ENCODE measurements around the gene BLZF1. TPM values are rescaled to one million over a fixed set of nuclear protein-coding genes. Genes with fewer than 3 reads are reported as not detected.
"Not testable (repeated sequence)": the region's sequence is repeated elsewhere in the genome, so short reads cannot be mapped to it uniquely, and the experiment has no call there.

Gene BLZF1
- polyA plus RNA-seq, 1 donor from 2014 or later: 19.9 TPM

GRCh38 chr1:169392406-169392805, 24.4 kb downstream of the BLZF1 start:
- no peak for TF ChIP-seq MXI1 (conservative IDR thresholded peaks at IDR 0.05; ENCODE audit: poor library complexity, severe bottlenecking)
- TF ChIP-seq, protein P1, sequence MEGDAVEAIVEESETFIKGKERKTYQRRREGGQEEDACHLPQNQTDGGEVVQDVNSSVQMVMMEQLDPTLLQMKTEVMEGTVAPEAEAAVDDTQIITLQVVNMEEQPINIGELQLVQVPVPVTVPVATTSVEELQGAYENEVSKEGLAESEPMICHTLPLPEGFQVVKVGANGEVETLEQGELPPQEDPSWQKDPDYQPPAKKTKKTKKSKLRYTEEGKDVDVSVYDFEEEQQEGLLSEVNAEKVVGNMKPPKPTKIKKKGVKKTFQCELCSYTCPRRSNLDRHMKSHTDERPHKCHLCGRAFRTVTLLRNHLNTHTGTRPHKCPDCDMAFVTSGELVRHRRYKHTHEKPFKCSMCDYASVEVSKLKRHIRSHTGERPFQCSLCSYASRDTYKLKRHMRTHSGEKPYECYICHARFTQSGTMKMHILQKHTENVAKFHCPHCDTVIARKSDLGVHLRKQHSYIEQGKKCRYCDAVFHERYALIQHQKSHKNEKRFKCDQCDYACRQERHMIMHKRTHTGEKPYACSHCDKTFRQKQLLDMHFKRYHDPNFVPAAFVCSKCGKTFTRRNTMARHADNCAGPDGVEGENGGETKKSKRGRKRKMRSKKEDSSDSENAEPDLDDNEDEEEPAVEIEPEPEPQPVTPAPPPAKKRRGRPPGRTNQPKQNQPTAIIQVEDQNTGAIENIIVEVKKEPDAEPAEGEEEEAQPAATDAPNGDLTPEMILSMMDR (IDR thresholded peaks at IDR 0.05; ENCODE audit: poor library complexity, severe bottlenecking): no peak
- TF ChIP-seq TAF1 (IDR thresholded peaks at IDR 0.05; ENCODE audit: low read depth): no peak
- no peak for TF ChIP-seq REST (IDR thresholded peaks at IDR 0.05; ENCODE audit: borderline replicate concordance)
- no peak for TF ChIP-seq POLR2AphosphoS5 (IDR thresholded peaks at IDR 0.05)
- TF ChIP-seq EZH2 (IDR thresholded peaks at IDR 0.05; ENCODE audit: borderline replicate concordance, insufficient read depth, low read length, poor library complexity, severe bottlenecking): no peak
- no peak for TF ChIP-seq SMC3 (conservative IDR thresholded peaks at IDR 0.05; ENCODE audit: poor library complexity)
- no peak for TF ChIP-seq RAD21 (conservative IDR thresholded peaks at IDR 0.05)
- no peak for TF ChIP-seq EP300 (conservative IDR thresholded peaks at IDR 0.05; ENCODE audit: poor library complexity, severe bottlenecking)
- Histone ChIP-seq H3K36me3 (ENCODE audit: insufficient read depth, low read length) (peaks cover 7% of the 10 kb centered on the region), H3K27ac (ENCODE audit: low read length) (no peak overlapping the region)

DNA sequence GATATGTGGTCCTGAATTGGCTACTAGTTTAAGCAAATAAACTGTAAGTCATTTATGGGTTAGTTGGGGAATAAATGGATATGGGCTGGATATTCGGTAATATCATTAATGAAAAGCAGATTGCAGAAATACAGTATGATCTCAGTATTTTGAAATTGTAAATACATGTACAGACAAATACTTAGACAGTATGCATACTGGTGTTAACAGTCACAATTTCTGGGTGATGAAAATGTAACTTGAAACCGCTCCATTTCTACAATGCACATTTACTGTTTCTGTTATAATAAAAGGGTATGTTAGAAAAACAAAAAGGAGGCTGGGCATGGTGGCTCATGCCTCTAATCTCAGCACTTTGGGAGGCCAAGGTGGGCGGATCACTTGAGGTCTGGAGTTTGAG, 28.0 kb downstream of the BLZF1 start:
- H2AFZ ChIP-seq (ENCODE audit: low read depth, low read length): no peak overlapping the region
- H3K9me3 ChIP-seq (ENCODE audit: low read length): no peaks in the 10 kb centered on the region
- TF ChIP-seq TAF1 (IDR thresholded peaks at IDR 0.05; ENCODE audit: low read depth): no peak
- TF ChIP-seq EZH2 (IDR thresholded peaks at IDR 0.05; ENCODE audit: borderline replicate concordance, insufficient read depth, low read length, poor library complexity, severe bottlenecking): no peak
- no peak for TF ChIP-seq POLR2AphosphoS5 (IDR thresholded peaks at IDR 0.05)
- no peak for TF ChIP-seq SMC3 (conservative IDR thresholded peaks at IDR 0.05; ENCODE audit: poor library complexity)
- TF ChIP-seq, protein P1 (IDR thresholded peaks at IDR 0.05; ENCODE audit: poor library complexity, severe bottlenecking): no peak
- no peak for TF ChIP-seq MXI1 (conservative IDR thresholded peaks at IDR 0.05; ENCODE audit: poor library complexity, severe bottlenecking)
- no peak for TF ChIP-seq REST (IDR thresholded peaks at IDR 0.05; ENCODE audit: borderline replicate concordance)
- TF ChIP-seq EP300 (conservative IDR thresholded peaks at IDR 0.05; ENCODE audit: poor library complexity, severe bottlenecking): no peak
- TF ChIP-seq RAD21 (conservative IDR thresholded peaks at IDR 0.05): no peak
- H3K4me3 ChIP-seq (ENCODE audit: low read length): no peak overlapping the region
- peaks cover 4% of the 10 kb centered on the region for H3K36me3 ChIP-seq (ENCODE audit: insufficient read depth, low read length)
- H3K79me2 ChIP-seq (replicated peaks; ENCODE audit: insufficient read depth, low read length): no peaks in the 10 kb centered on the region
- no peaks in the 10 kb centered on the region for H4K20me1 ChIP-seq (ENCODE audit: insufficient read depth)
- no peak overlapping the region for H3K27ac ChIP-seq (ENCODE audit: low read length)
- H3K9ac ChIP-seq (ENCODE audit: low read length): no peak overlapping the region
- no peaks in the 10 kb centered on the region for H3F3A ChIP-seq (ENCODE audit: insufficient read depth, low read length, poor library complexity, severe bottlenecking)
- H3K4me2 ChIP-seq (ENCODE audit: low read length): no peak overlapping the region
- H3K9me2 ChIP-seq (ENCODE audit: insufficient read depth, low read length): no peaks in the 10 kb centered on the region
- H3K27me3 ChIP-seq (ENCODE audit: insufficient read depth, low read depth, low read length): no peaks in the 10 kb centered on the region

More at GRCh38 chr1:169392406-169392805, 24.4 kb downstream of the BLZF1 start:
- no peak overlapping the region for H2AFZ ChIP-seq (ENCODE audit: low read depth, low read length)
- no peaks in the 10 kb centered on the region for H3F3A ChIP-seq (ENCODE audit: insufficient read depth, low read length, poor library complexity, severe bottlenecking)
- no peaks in the 10 kb centered on the region for H3K27me3 ChIP-seq (ENCODE audit: insufficient read depth, low read depth, low read length)
- H3K9me2 ChIP-seq (ENCODE audit: insufficient read depth, low read length): no peaks in the 10 kb centered on the region
- no peaks in the 10 kb centered on the region for H4K20me1 ChIP-seq (ENCODE audit: insufficient read depth)
- H3K4me2 ChIP-seq (ENCODE audit: low read length): no peak overlapping the region
- no peak overlapping the region for H3K9ac ChIP-seq (ENCODE audit: low read length)
- no peak overlapping the region for H3K4me3 ChIP-seq (ENCODE audit: low read length)
- H3K9me3 ChIP-seq (ENCODE audit: low read length): no peaks in the 10 kb centered on the region
- no peaks in the 10 kb centered on the region for H3K79me2 ChIP-seq (replicated peaks; ENCODE audit: insufficient read depth, low read length)

- H3K4me2 ChIP-seq (ENCODE audit: low read length); H3K79me2 ChIP-seq (replicated peaks; ENCODE audit: insufficient read depth, low read length); H3K4me3 ChIP-seq (ENCODE audit: low read length); H4K20me1 ChIP-seq (ENCODE audit: insufficient read depth); H2AFZ ChIP-seq (ENCODE audit: low read depth, low read length); H3K9me3 ChIP-seq (ENCODE audit: low read length); H3K9me2 ChIP-seq (ENCODE audit: insufficient read depth, low read length); H3K27me3 ChIP-seq (ENCODE audit: insufficient read depth, low read depth, low read length); H3K36me3 ChIP-seq (ENCODE audit: insufficient read depth, low read length); H3K27ac ChIP-seq (ENCODE audit: low read length); H3K9ac ChIP-seq (ENCODE audit: low read length); H3F3A ChIP-seq (ENCODE audit: insufficient read depth, low read length, poor library complexity, severe bottlenecking): not testable (repeated sequence)
Measured at GRCh38 chr1:169402578-169402977, 34.6 kb downstream of the BLZF1 start.

All from neural cell (in vitro differentiated cells).